Spleen (tissue), 11 donors: ENCODE measurements around the gene POU2F3. TPM values are rescaled to one million over a fixed set of nuclear protein-coding genes. Genes with fewer than 3 reads are reported as not detected.

Experiments used
- DNase-seq: peaks from one replicate; pipeline ENCODE4 v3.0.0-alpha.2; 2020
- H3K27ac ChIP-seq, 8 donors: fragments of 200-600 bp; sonication (generic) in 7 of 8; 1 replicate in 4 of 8; 2 replicates in 4 of 8; pipeline versions ENCODE4 v1.5.0 to v1.8.0; 2016 to 2021; ENCODE audit warnings: inconsistent platforms in 4 of 8, mild to moderate bottlenecking in 4 of 8, moderate library complexity in 1 of 8
- H3K27me3 ChIP-seq, 7 donors: fragments of 200-600 bp; sonication (generic) in 6 of 7; replicated peaks in 1 of 7; 1 replicate in 4 of 7; 2 replicates in 3 of 7; pipeline versions ENCODE4 v1.5.0 to v1.8.0; 2016 to 2021; ENCODE audit warnings: inconsistent platforms in 3 of 7, mild to moderate bottlenecking in 1 of 7
- H3K36me3 ChIP-seq, 6 donors: fragments of 200-600 bp; sonication (generic) in 5 of 6; 1 replicate in 4 of 6; 2 replicates in 2 of 6; pipeline versions ENCODE4 v1.5.0 to v1.8.0; 2016 to 2021; ENCODE audit warnings: inconsistent platforms in 2 of 6
- H3K4me1 ChIP-seq, 6 donors: fragments of 200-600 bp; sonication (generic) in 5 of 6; 1 replicate in 3 of 6; 2 replicates in 3 of 6; pipeline versions ENCODE4 v1.5.0 to v1.8.0; 2016 to 2021; ENCODE audit warnings: inconsistent platforms in 3 of 6
- H3K4me3 ChIP-seq, 8 donors: fragments of 200-600 bp; sonication (generic) in 7 of 8; 1 replicate in 4 of 8; 2 replicates in 4 of 8; pipeline versions ENCODE4 v1.5.0 to v1.8.0; 2016 to 2021; ENCODE audit warnings: inconsistent platforms in 4 of 8, mild to moderate bottlenecking in 4 of 8, moderate library complexity in 2 of 8
- H3K9me3 ChIP-seq, 8 donors: fragments of 200-600 bp; sonication (generic) in 7 of 8; 1 replicate in 4 of 8; 2 replicates in 4 of 8; pipeline versions ENCODE4 v1.5.0 to v1.8.0; 2016 to 2021; ENCODE audit warnings: inconsistent platforms in 4 of 8
- CTCF ChIP-seq, 11 experiments: fragments of 200-600 bp in 7 of 11; fragments of 450-650 bp in 4 of 11; sonication (generic) in 4 of 11; IDR thresholded peaks in 8 of 11; conservative IDR thresholded peaks in 3 of 11; 1 replicate in 7 of 11; 2 replicates in 4 of 11; pipeline versions ENCODE4 v1.4.0 to v1.8.0; 2016 to 2021; ENCODE audit warnings: antibody characterized with exemption in 11 of 11, inconsistent platforms in 4 of 11, mild to moderate bottlenecking in 1 of 11
- POLR2A ChIP-seq, 3 donors: fragments of 450-650 bp; IDR thresholded peaks; one replicate each; pipeline ENCODE4 v1.5.1; 2017; ENCODE audit warnings: antibody characterized with exemption in 3 of 3, mild to moderate bottlenecking in 1 of 3
- POLR2AphosphoS5 ChIP-seq, 3 donors: sonication (generic); formaldehyde crosslinking; IDR thresholded peaks; one replicate each; pipeline ENCODE4 v1.5.1; 2017; ENCODE audit warnings: antibody characterized with exemption in 3 of 3
- WGBS, 5 donors: extraction: QIAGEN DNeasy Blood & Tissue Kit in 3 of 5; methylation state at CpG; one replicate each; pipeline versions ENCODE4 v1.1.5 to v1.1.7; 2013 to 2018; 5-methylcytosine and 5-hydroxymethylcytosine counted together
- intact Hi-C: fragments of 100-400 bp; cut with DNase I; formaldehyde crosslinking; loops from one replicate; pipeline ENCODE4 v1.15.0; 2023; ENCODE audit warnings: low total_unique reads
- polyA plus RNA-seq, 3 donors: library from polyadenylated mRNA; stranded (reverse); fragments of 200-250 nt; gene quantifications; one replicate each; pipeline ENCODE4 v1.2.1, GENCODE V29; 2013
- total RNA-seq, 7 donors: library from RNA; depleted of rRNA in 3 of 7; stranded (reverse); fragments of >200 nt in 3 of 7; fragmentation: NEBNext Ultra II Directional in 4 of 7; extraction: Animal tissue kit (Norgen Biotek cat#: 25700) in 4 of 7; gene quantifications; one replicate each; pipeline versions ENCODE4 v1.1.0 to v1.2.1, GENCODE V29; 2016 to 2021
- donor health status: healthy with polysubstance abuse.
- donor health status: DM: no; HTN: no; CAD: no; lungs with moderate emphysema.
- donor health status: DM: no; HTN: no; CAD: no.
- donor health status: Bipolar disorder and iron deficiency.
- donor health status: healthy.
- donor health status: DM: no; HTN: no; CAD: no.
- donor health status: DM: yes; HTN: yes; CAD: no.

The POU2F3 gene
- total and polyA plus RNA-seq, 10 donors = 0.04 to 0.27 (median 0.19) TPM; not detected in 4

GRCh38 chr11:120236169-120237107 is 3.5 kb upstream of the POU2F3 start:
- Histone ChIP-seq H3K27me3 (peaks cover 3 to 85% (median 25%) of the 10 kb centered on the region in 7 donors), H3K27ac (no peak overlapping the region), H3K36me3 (no peaks in the 10 kb centered on the region), H3K4me1 (peaks cover 0 to 20% (median 6%) of the 10 kb centered on the region in 6 donors), H3K9me3 (no peaks in the 10 kb centered on the region), H3K4me3 (no peak overlapping the region)
- intact Hi-C loops = no loop called here
- TF ChIP-seq POLR2AphosphoS5 (IDR thresholded peaks at IDR 0.05) (no peak), POLR2A (IDR thresholded peaks at IDR 0.05) (no peak), CTCF (IDR thresholded peaks at IDR 0.05 in 8 of 11, conservative IDR thresholded peaks at IDR 0.05 in 3 of 11) (no peak)
- 38 to 53% (median 51%) methylated on average over 5 of the region's 5 CpGs for WGBS, 5 donors
- DNase-seq = no peak

DNA sequence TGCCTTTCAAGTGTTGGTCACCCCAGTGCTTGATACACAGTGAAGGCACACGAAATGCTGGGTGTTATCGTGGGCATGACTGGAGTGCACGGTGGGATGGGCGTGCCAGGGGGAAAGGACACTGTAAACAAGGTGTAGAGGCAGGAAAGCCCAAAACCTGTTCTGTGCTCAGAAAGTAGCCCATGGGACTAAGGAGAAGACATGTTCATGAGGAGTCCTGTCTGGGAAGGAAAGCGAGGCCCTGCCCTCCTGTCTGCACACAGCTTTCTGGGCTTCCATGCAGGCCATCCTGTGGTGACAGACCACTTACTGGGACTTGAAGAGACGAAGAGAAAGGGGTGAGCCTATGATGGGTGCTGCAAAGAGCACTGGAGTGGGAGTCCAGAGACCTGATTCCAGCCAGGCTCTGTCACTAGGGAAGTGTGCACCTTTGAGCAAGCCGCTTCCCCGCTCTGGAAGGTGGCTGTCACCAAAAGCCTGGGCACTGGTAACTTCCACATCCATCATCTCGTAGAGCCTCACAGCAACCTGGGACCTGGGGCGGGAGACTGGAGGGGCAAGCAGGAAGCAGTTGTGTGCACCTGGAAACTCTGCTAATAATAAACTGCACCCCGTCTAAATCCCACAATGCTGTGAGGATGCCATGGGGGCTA is 846 bp upstream of the POU2F3 start:
- intact Hi-C loops = no loop called here
- Histone ChIP-seq H3K4me3 (no peak overlapping the region), H3K9me3 (no peaks in the 10 kb centered on the region), H3K36me3 (no peaks in the 10 kb centered on the region), H3K27me3 (peaks cover 3 to 88% (median 31%) of the 10 kb centered on the region in 7 donors), H3K4me1 (peaks cover 0 to 18% (median 6%) of the 10 kb centered on the region in 6 donors), H3K27ac (no peak overlapping the region)
- TF ChIP-seq POLR2A (IDR thresholded peaks at IDR 0.05) = no peak
- WGBS, 5 donors = 80 to 88% (median 83%) methylated on average over 7 to 11 of the region's 11 CpGs
- peak; percentile 51 for DNase-seq

- WGBS, 5 donors = 78 to 98% (median 87%) methylated on average over 2 of the region's 2 CpGs
- Histone ChIP-seq H3K27me3 (peaks cover 3 to 91% (median 31%) of the 10 kb centered on the region in 7 donors), H3K36me3 (no peaks in the 10 kb centered on the region)
Measured at GRCh38 chr11:120240866-120241265, 926 bp downstream of the POU2F3 start.

GRCh38 chr11:120241277-120241676 is 1.3 kb downstream of the POU2F3 start:
- Histone ChIP-seq H3K4me3 (no peak overlapping the region), H3K4me1 (peaks cover 0 to 7% (median 3%) of the 10 kb centered on the region in 6 donors), H3K27ac (no peak overlapping the region), H3K9me3 (no peaks in the 10 kb centered on the region), H3K27me3 (peaks cover 3 to 91% (median 31%) of the 10 kb centered on the region in 7 donors), H3K36me3 (no peaks in the 10 kb centered on the region)
- TF ChIP-seq POLR2AphosphoS5 (IDR thresholded peaks at IDR 0.05) = no peak
- no peak for TF ChIP-seq POLR2A (IDR thresholded peaks at IDR 0.05)
- no peak for TF ChIP-seq CTCF (IDR thresholded peaks at IDR 0.05 in 8 of 11, conservative IDR thresholded peaks at IDR 0.05 in 3 of 11)
- WGBS, 5 donors = 85 to 93% (median 88%) methylated on average over 6 to 7 of the region's 7 CpGs
- peak; percentile 47 for DNase-seq
- intact Hi-C loops = no loop called here

More at GRCh38 chr11:120240866-120241265, 926 bp downstream of the POU2F3 start:
- TF ChIP-seq CTCF (IDR thresholded peaks at IDR 0.05 in 8 of 11, conservative IDR thresholded peaks at IDR 0.05 in 3 of 11) = no peak
- TF ChIP-seq POLR2A (IDR thresholded peaks at IDR 0.05) = no peak
- no peak for TF ChIP-seq POLR2AphosphoS5 (IDR thresholded peaks at IDR 0.05)
- H3K4me1 ChIP-seq = peaks cover 0 to 7% (median 3%) of the 10 kb centered on the region in 6 donors
- H3K9me3 ChIP-seq = no peaks in the 10 kb centered on the region
- DNase-seq = peak; percentile 64
- intact Hi-C loops = no loop called here
- no peak overlapping the region for H3K4me3 ChIP-seq
- no peak overlapping the region for H3K27ac ChIP-seq
